ENCODE data around the gene CCDC27. TPM values are rescaled to one million over a fixed set of nuclear protein-coding genes. Genes with fewer than 3 reads are reported as not detected.

Gene CCDC27
- total RNA-seq, 4 donors from 2014 or later = not detected

DNA sequence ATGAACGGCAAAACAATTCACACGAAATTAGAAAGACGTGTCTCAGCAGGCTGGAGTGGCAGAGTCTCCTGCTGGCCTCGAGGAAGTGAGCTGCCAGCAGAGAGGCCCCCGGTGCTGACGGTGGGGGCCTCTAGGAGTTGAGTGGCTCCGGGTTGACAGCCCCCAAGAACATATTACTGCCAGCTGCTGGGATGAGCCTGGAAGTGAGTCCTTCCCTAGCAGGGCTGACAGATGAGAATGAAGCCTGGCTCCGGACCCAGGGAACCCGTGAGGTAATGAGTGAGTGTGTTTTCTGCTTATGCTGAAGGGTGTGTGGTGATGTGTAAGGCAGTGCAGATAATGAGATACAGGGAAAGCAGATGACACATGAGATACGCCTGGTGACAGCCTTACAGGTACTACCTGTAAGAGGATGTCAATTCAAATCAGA is 67.5 kb downstream of the CCDC27 start:
- no peak for DNase-seq
- no peaks in the 10 kb centered on the region for H3K9me3 ChIP-seq
- no peaks in the 10 kb centered on the region for H3K36me3 ChIP-seq
- no peaks in the 10 kb centered on the region for H3K4me1 ChIP-seq
- no peak overlapping the region for H3K4me3 ChIP-seq
- H3K27me3 ChIP-seq = no peaks in the 10 kb centered on the region
- no peak for TF ChIP-seq POLR2A (IDR thresholded peaks at IDR 0.05)
- intact Hi-C loops (cut with DNase I; ENCODE audit: low total_unique reads) = no loop called here
- no peak overlapping the region for H3K27ac ChIP-seq

DNA sequence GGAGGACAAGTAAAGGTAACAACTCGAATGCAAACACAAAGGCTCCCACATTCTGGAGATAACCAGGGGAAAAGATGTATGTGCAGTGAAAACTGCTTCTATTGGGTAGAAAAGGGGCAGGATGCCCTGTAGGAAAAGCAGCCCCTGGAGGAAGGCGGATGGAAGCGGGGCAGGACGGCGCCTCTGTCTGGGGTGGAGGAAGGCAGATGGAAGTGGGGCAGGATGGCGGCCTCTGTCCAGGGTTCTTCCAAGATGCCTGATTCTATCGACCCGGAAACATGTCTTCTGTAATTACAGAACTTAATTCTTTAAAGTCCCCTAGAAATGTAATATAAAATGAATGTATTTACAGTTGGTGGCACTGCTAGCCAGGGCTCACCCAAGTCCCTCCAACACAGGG is 68.1 kb downstream of the CCDC27 start:
- TF ChIP-seq POLR2A (IDR thresholded peaks at IDR 0.05) = no peak
- TF ChIP-seq, protein P1, sequence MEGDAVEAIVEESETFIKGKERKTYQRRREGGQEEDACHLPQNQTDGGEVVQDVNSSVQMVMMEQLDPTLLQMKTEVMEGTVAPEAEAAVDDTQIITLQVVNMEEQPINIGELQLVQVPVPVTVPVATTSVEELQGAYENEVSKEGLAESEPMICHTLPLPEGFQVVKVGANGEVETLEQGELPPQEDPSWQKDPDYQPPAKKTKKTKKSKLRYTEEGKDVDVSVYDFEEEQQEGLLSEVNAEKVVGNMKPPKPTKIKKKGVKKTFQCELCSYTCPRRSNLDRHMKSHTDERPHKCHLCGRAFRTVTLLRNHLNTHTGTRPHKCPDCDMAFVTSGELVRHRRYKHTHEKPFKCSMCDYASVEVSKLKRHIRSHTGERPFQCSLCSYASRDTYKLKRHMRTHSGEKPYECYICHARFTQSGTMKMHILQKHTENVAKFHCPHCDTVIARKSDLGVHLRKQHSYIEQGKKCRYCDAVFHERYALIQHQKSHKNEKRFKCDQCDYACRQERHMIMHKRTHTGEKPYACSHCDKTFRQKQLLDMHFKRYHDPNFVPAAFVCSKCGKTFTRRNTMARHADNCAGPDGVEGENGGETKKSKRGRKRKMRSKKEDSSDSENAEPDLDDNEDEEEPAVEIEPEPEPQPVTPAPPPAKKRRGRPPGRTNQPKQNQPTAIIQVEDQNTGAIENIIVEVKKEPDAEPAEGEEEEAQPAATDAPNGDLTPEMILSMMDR (IDR thresholded peaks at IDR 0.05) = no peak
- no peak overlapping the region for H3K27ac ChIP-seq
- H3K27me3 ChIP-seq = no peaks in the 10 kb centered on the region
- intact Hi-C loops (cut with DNase I; ENCODE audit: low total_unique reads) = no loop called here
- H3K4me3 ChIP-seq = no peak overlapping the region
- no peaks in the 10 kb centered on the region for H3K9me3 ChIP-seq
- DNase-seq = no peak
- no peaks in the 10 kb centered on the region for H3K4me1 ChIP-seq
- H3K36me3 ChIP-seq = no peaks in the 10 kb centered on the region

DNA sequence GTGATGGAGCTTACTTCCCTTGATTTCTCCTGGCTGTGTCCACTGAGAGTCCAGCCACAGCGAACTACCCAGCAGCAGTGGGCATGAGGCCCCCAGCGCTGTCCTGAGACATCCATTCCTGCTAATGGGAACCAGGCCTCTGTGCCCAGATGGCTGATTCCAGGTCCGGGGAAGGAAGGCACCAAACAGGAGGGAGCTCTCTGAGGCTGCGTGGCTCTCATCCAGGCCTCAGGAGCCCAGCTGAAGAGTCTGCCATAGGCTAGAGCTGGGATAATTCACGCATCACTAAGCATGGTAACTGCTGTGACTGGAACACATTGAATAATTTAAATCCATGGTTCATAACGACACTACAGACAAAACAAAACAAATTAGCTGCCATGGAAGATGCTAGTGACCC is 68.8 kb downstream of the CCDC27 start:
- no peaks in the 10 kb centered on the region for H3K36me3 ChIP-seq
- no peak for TF ChIP-seq POLR2A (IDR thresholded peaks at IDR 0.05)
- TF ChIP-seq, protein P1 (IDR thresholded peaks at IDR 0.05) = no peak
- no peak for DNase-seq
- no peak overlapping the region for H3K27ac ChIP-seq
- intact Hi-C loops (cut with DNase I; ENCODE audit: low total_unique reads) = no loop called here
- H3K9me3 ChIP-seq = no peaks in the 10 kb centered on the region
- no peaks in the 10 kb centered on the region for H3K4me1 ChIP-seq
- H3K27me3 ChIP-seq = no peaks in the 10 kb centered on the region
- H3K4me3 ChIP-seq = no peak overlapping the region

Small RNA genes lying within 50 kb of the gene (small RNA-seq; reads per million reads assigned to genes)
- gene RF02197 = not detected
- gene RN7SL574P = not detected

Other genes with a start within 250 kb of the CCDC27 start
- 10 to 100 TPM in 3 of 4 donors, under 1 TPM in 1; 0.88 to 69.0 (median 36.9) TPM for gene MEGF6, start 140.9 kb upstream of the CCDC27 start, total RNA-seq
- 10 to 100 TPM; 18.7 to 43.4 (median 29.6) TPM for gene TPRG1L, start 127.4 kb upstream of the CCDC27 start, total RNA-seq
- gene WRAP73, start 102.3 kb upstream of the CCDC27 start, total RNA-seq = 10 to 100 TPM in 3 of 4 donors, 1 to 10 TPM in 1; 4.6 to 31.7 (median 25.0) TPM
- under 1 TPM in 2 of 4 donors, not detected in 2; 0.30 to 0.76 TPM for gene TP73, start 99.9 kb upstream of the CCDC27 start, total RNA-seq
- 10 to 100 TPM in 1 of 4 donors, 1 to 10 TPM in 1, not detected in 2; 4.4 to 15.4 TPM for gene SMIM1, start 20.3 kb downstream of the CCDC27 start, total RNA-seq
- 10 to 100 TPM; 19.0 to 44.7 (median 37.4) TPM for gene LRRC47, start 44.0 kb downstream of the CCDC27 start, total RNA-seq
- gene CEP104, start 104.8 kb downstream of the CCDC27 start, total RNA-seq = 10 to 100 TPM; 10.5 to 43.2 (median 22.1) TPM
- 10 to 100 TPM in 2 of 4 donors, 1 to 10 TPM in 1, under 1 TPM in 1; 0.51 to 17.9 (median 9.3) TPM for gene DFFB, start 105.0 kb downstream of the CCDC27 start, total RNA-seq
- gene C1orf174, start 147.8 kb downstream of the CCDC27 start, total RNA-seq = 10 to 100 TPM in 2 of 4 donors, 1 to 10 TPM in 2; 6.4 to 41.9 (median 17.5) TPM